Measurements from ENCODE around the gene PTPN12.
"Not testable (repeated sequence)": the region's sequence is repeated elsewhere in the genome, so short reads cannot be mapped to it uniquely, and the experiment has no call there.

Gene PTPN12

GRCh38 chr7:77538281-77539212, 1.5 kb downstream of the PTPN12 start:
- DNase-seq: no peak

GRCh38 chr7:77540402-77540822, 3.3 kb downstream of the PTPN12 start:
- DNase-seq: no peak

DNA sequence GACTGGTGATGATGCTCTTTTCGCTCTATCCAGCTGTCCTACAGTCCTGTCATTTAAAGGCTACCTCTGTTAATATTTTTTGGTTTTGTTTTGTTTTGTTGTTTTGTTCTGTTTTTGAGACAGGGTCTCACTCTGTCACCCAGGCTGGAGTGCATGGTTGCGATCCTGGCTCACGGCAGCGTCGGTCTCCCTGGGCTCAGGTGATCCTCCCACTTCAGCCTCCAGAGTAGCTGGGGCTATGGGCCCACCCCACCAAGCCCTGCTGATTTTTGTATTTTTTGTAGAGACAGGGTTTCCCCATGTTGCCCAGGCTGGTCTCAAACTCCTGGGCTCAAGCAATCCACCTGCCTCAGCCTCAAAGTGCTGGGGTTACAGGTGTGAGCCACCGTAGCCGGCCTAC, 3.9 kb downstream of the PTPN12 start:
- DNase-seq: not testable (repeated sequence)

DNA sequence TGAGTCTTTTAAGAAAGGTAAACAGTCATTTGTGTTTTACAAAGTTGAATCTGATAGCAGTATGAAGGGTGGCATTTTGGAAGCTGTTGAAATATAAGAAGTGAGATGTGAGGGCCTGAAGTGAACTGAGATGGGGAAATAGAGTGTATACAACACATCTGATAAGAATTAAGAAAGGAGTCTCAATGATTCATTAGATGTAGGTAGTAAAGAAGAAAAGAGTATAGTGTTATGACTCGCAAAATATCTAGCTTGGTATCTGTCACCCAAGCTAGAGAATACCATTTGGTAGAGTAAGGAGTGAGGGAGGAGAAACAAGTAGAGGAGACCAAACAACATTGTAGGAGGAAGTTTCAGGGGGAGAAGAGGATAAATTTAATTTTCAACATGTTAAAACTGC, 5.3 kb downstream of the PTPN12 start:
- no peak for DNase-seq

GRCh38 chr7:77542895-77543294, 5.8 kb downstream of the PTPN12 start:
- no peak for DNase-seq

DNA sequence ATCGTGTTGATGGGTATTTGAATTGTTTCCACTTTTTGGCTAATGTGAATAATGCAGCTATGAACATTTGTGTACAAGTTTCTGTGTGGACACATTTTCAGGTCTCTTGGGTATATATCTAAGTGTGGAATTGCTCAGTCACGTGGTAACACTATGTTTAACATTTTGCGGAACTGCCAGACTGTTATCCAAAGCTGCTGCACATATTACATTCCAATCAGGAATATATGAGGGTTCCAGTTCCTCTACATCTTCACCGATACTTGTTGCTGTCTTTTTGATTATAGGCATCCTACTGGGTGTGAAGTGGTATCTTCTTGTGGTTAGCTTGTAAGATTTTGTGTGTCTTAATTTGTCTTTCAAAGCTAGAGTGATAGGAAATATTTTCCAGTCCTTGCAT, 6.8 kb downstream of the PTPN12 start:
- DNase-seq: no peak

GRCh38 chr7:77544518-77544917, 7.4 kb downstream of the PTPN12 start:
- DNase-seq: no peak

- DNase-seq: no peak
Measured at GRCh38 chr7:77548206-77548605, 11.1 kb downstream of the PTPN12 start.

DNA sequence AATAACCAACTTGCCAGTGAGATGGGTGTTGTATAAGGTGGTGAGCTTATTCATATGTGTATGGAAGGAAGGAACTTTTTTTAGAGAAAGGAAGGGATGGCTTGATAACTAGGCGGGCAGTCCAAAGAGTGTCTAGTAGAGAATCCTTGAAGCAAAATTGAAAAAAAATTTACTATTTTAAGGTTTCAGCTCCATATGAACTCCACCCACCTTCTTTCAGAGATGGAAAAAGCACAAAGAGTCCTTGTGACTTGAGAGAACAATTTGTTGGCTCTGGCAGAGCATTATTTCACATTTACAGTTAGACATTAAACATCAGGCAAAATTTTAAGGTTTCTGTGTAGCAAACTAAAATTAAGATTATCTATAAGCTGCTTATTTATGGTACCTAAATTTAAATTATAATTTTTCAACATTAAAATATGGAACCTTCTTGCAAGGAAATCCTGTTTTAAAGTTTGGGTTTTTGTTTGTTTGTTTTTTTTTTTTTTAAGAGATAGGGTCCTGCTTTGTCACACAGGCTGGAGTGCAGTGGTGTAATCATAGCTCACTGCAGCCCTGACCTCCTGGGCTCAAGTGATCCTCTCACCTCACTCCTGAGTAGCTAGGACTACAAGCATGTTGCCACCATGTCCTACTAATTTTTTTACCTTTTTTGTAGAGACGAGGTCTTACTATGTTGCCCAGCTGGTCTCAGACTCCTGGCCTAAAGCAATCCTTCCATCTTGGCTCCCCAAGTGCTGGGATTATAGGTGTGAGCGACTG, 12.2 kb downstream of the PTPN12 start:
- no peak for DNase-seq

DNA sequence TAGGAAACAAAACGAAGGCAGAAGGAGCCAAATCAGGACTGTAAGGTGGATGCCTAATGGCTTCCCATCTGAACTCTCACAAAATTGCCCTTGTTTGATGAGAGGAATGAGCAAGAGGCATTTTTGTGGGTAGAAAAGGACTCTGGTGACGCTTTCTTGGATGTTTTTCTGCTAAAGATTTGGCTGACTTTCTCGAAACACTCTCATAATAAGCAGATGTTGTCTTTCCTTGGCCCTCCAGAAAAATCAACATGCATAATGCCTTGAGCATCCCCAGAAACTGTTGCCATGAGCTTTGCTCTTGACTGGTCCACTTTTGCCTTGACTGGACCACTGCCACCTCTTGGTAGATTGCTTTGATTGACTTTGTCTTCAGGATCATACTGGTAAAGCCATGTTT, 13.5 kb downstream of the PTPN12 start:
- no peak for DNase-seq

DNA sequence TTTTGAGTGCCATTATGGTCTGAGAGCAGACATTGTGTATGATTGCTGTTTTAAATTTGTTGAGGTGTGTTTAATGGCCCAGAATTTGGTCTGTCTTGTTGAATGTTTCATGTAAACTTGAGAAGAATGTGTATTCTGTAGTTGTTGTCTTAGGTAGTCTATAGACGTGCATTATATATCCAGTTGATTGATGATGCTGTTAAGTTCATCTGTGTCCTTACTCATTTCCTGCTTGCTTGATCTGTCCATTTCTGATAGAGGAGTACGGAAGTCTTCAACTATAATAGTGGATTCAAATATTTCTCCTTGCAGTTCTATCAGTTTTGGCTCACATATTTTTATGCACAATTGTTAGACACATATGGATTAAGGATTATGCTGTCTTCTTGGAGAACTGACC, 16.0 kb downstream of the PTPN12 start:
- DNase-seq: no peak

GRCh38 chr7:77558284-77558967, 21.3 kb downstream of the PTPN12 start:
- DNase-seq: no peak

DNA sequence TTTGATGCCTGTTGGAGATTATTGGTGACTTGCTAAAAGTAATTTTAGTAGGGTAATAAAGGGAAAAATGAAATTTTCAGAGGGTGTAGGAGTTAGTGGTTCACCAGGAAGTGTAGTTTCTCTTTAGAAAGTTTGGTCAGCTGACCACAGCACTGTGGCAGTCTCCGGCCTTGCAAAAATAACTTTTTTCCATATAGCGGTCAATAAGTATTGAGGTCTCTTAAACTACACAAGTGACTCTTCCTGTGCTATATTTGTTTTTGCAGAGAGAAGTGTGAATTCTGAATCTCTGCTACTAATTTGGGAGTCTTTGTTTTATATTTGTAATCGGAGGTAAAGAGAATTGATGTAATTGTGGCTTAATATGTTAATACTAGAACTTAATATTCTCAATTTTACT, 24.3 kb downstream of the PTPN12 start:
- no peak for DNase-seq

GRCh38 chr7:77563275-77563674, 26.2 kb downstream of the PTPN12 start:
- DNase-seq: no peak

DNA sequence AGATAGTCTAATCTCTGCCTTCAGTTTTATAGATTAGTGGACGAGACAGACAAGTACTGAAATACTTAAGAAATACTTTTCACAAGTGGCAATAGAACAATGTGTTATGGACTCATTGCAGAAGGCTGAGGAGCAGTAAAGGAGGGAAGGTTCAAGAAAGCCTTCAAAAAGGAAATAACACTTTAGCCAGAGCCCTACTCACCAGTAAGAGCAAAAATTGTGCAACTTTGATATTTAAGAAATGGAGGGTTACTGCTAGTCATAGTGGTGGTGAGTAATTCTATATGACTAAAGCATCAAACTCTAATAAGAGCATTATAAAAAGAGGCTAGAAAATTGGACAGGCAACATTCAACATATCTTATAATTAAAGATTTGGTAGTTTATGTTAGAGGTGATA, 28.8 kb downstream of the PTPN12 start:
- no peak for DNase-seq

- no peak for DNase-seq
Measured at GRCh38 chr7:77566421-77566820, 29.3 kb downstream of the PTPN12 start.

DNA sequence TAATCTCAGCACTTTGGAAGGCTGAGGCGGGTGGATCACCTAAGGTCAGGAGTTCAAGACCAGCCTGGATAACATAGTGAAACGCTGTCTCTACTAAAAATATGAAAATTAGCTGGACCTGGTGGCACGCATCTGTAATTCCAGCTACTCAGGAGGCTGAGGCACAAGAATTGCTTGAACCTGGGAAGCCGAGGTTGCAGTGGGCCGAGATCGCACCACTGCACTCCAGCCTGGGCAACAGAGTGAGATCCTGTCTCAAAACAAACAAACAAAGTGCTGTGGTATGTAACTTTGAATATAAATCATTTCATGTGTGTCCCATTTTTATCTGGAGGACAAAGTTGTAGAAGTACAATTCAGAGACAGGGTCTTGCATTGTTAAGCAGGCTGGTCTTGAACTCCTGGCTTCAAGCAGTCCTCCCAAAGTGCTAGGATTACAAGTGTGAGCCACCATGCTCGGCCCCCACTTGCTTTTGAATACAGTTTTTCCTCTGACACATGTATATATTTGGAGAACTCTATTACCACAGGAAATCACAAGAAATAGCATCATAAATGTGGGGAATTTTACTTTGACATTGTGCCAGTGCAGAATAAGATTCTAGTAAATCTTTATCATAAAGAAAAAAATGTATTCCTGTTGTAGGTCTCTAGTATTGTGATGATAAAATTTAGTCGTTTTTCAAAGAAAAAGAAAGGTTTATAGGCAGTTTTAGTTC, 32.6 kb downstream of the PTPN12 start:
- no peak for DNase-seq

GRCh38 chr7:77570330-77571011, 33.4 kb downstream of the PTPN12 start:
- DNase-seq: no peak

GRCh38 chr7:77571801-77572200, 34.7 kb downstream of the PTPN12 start:
- no peak for DNase-seq

GRCh38 chr7:77575187-77575586, 38.1 kb downstream of the PTPN12 start:
- DNase-seq: no peak

GRCh38 chr7:77576856-77577255, 39.8 kb downstream of the PTPN12 start:
- DNase-seq: no peak

DNA sequence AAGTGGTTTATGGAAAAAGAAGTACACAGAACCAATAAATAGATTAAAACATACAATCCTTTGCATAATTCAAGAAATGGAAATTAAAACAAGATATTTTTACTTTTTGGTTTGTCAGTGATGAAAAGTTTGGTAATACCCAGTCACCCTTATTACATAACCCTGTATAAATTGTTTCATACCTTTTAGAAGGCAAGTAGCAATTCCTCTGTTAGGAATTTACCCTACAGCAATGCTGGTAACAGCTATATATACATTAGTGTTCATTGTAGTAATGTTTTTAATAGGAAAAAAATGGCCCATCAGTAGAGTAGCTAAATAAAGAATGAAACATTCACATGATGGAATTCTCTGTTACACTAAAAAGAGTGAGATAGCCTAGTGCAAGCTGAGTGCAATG, 42.7 kb downstream of the PTPN12 start:
- DNase-seq: no peak
